Astrocyte (in vitro differentiated cells and primary cell): ENCODE data around the gene SLC38A11. TPM values are rescaled to one million over a fixed set of nuclear protein-coding genes. Genes with fewer than 3 reads are reported as not detected.

Source experiments
- DNase-seq: peaks from one replicate; pipeline ENCODE4 v3.0.0-alpha.2; 2010; ENCODE audit warnings: low read depth
- FAIRE-seq: peaks from 2 replicates; lab custom pipeline; 2011; peaks lifted over from hg19 to GRCh38; lab: Jason Lieb, UNC
- H2AFZ ChIP-seq: 2 replicates; pipeline ENCODE4 v1.6.0; 2012; ENCODE audit warnings: low read depth, low read length, inconsistent platforms
- H3K27ac ChIP-seq: 2 replicates; pipeline ENCODE4 v1.5.1; 2011; ENCODE audit warnings: low read depth, low read length, inconsistent platforms
- H3K27me3 ChIP-seq: 2 replicates; pipeline ENCODE4 v1.6.0; 2011; ENCODE audit warnings: low read length, inconsistent platforms; ENCODE audit not compliant: insufficient read depth
- H3K36me3 ChIP-seq: 2 replicates; pipeline ENCODE4 v1.5.1; 2011; ENCODE audit warnings: low read length, inconsistent platforms; ENCODE audit not compliant: insufficient read depth
- H3K4me1 ChIP-seq: 2 replicates; pipeline ENCODE4 v1.5.1; 2011; ENCODE audit warnings: low read length, inconsistent platforms; ENCODE audit not compliant: insufficient read depth
- H3K4me2 ChIP-seq: 2 replicates; pipeline ENCODE4 v1.6.0; 2012; ENCODE audit warnings: low read length, inconsistent platforms
- H3K4me3 ChIP-seq: 2 replicates; pipeline ENCODE4 v1.5.1; 2011; ENCODE audit warnings: low read depth, mild to moderate bottlenecking, low read length, inconsistent platforms; ENCODE audit not compliant: insufficient read depth
- H3K79me2 ChIP-seq: 2 replicates; pipeline ENCODE4 v1.6.0; 2012; ENCODE audit warnings: mild to moderate bottlenecking, low read length, inconsistent platforms; ENCODE audit not compliant: insufficient read depth
- H3K9ac ChIP-seq: 2 replicates; pipeline ENCODE4 v1.6.0; 2012; ENCODE audit warnings: mild to moderate bottlenecking, low read length, inconsistent platforms
- H3K9me3 ChIP-seq: 2 replicates; pipeline ENCODE4 v1.5.1; 2012; ENCODE audit warnings: low read depth, mild to moderate bottlenecking, low read length, inconsistent platforms; ENCODE audit not compliant: insufficient read depth
- H4K20me1 ChIP-seq: 2 replicates; pipeline ENCODE4 v1.6.0; 2012; ENCODE audit warnings: low read length, inconsistent platforms; ENCODE audit not compliant: insufficient read depth
- H3K27ac Mint-ChIP-seq: one replicate; pipeline ENCODE4 v1.8.0; 2021; ENCODE audit warnings: mild to moderate bottlenecking, mixed read lengths; ENCODE audit not compliant: unreplicated experiment
- H3K27me3 Mint-ChIP-seq: one replicate; pipeline ENCODE4 v1.8.0; 2021; ENCODE audit warnings: low read depth, mixed read lengths; ENCODE audit not compliant: unreplicated experiment
- H3K36me3 Mint-ChIP-seq: one replicate; pipeline ENCODE4 v1.8.0; 2021; ENCODE audit warnings: low read depth, mixed read lengths; ENCODE audit not compliant: unreplicated experiment
- H3K4me1 Mint-ChIP-seq: one replicate; pipeline ENCODE4 v1.8.0; 2021; ENCODE audit warnings: low read depth, mixed read lengths; ENCODE audit not compliant: unreplicated experiment
- H3K4me3 Mint-ChIP-seq: one replicate; pipeline ENCODE4 v1.8.0; 2021; ENCODE audit warnings: mild to moderate bottlenecking, moderate library complexity, mixed read lengths; ENCODE audit not compliant: unreplicated experiment
- H3K9me3 Mint-ChIP-seq: one replicate; pipeline ENCODE4 v1.8.0; 2021; ENCODE audit warnings: mild to moderate bottlenecking, mixed read lengths; ENCODE audit not compliant: unreplicated experiment
- CTCF ChIP-seq: IDR thresholded peaks from 2 replicates; pipeline ENCODE4 v1.5.1; 2011; ENCODE audit warnings: low read depth, mild to moderate bottlenecking, inconsistent platforms, low read length, moderate library complexity; ENCODE audit not compliant: insufficient read depth
- EZH2 ChIP-seq: IDR thresholded peaks from 2 replicates; pipeline ENCODE4 v1.6.1; 2012; ENCODE audit warnings: mild to moderate bottlenecking, low read length, inconsistent platforms; ENCODE audit not compliant: insufficient read depth
- total RNA-seq: library from RNA; stranded (reverse); gene quantifications from 2 replicates; pipeline ENCODE4 v1.2.1, GENCODE V29; 2021

Gene SLC38A11
- total RNA-seq, 1 donor from 2014 or later: not detected

GRCh38 chr2:164969909-164970690 is 14.8 kb upstream of the SLC38A11 start:
- no peaks in the 10 kb centered on the region for H3K27me3 Mint-ChIP-seq
- Histone ChIP-seq H3K4me2 (no peak overlapping the region), H3K9ac (no peak overlapping the region), H3K4me3 (no peak overlapping the region), H3K9me3 (peaks cover 6% of the 10 kb centered on the region), H3K36me3 (no peaks in the 10 kb centered on the region), H3K27me3 (no peaks in the 10 kb centered on the region), H3K4me1 (peaks cover 11% of the 10 kb centered on the region), H3K79me2 (no peaks in the 10 kb centered on the region), H2AFZ (no peak overlapping the region), H3K27ac (no peak overlapping the region), H4K20me1 (no peaks in the 10 kb centered on the region)
- DNase-seq: no peak
- peaks cover 13% of the 10 kb centered on the region for H3K9me3 Mint-ChIP-seq
- H3K4me1 Mint-ChIP-seq: peaks cover 35% of the 10 kb centered on the region
- H3K4me3 Mint-ChIP-seq: no peak overlapping the region
- H3K27ac Mint-ChIP-seq: peak overlapping the region; percentile 24
- peaks cover 1% of the 10 kb centered on the region for H3K36me3 Mint-ChIP-seq
- TF ChIP-seq CTCF (no peak), EZH2 (no peak)
- no peak for FAIRE-seq

GRCh38 chr2:164967781-164968228 is 12.5 kb upstream of the SLC38A11 start:
- peak; percentile 66 for FAIRE-seq
- Mint-ChIP-seq H3K27me3 (no peaks in the 10 kb centered on the region), H3K4me3 (no peak overlapping the region), H3K4me1 (peaks cover 45% of the 10 kb centered on the region), H3K27ac (peak overlapping the region; percentile 96), H3K36me3 (peaks cover 1% of the 10 kb centered on the region), H3K9me3 (peaks cover 13% of the 10 kb centered on the region)
- Histone ChIP-seq H3K4me3 (no peak overlapping the region), H3K4me2 (peak overlapping the region; percentile 23), H3K27me3 (no peaks in the 10 kb centered on the region), H3K79me2 (no peaks in the 10 kb centered on the region), H2AFZ (no peak overlapping the region), H3K9ac (peak overlapping the region; percentile 72), H3K4me1 (peaks cover 18% of the 10 kb centered on the region), H3K9me3 (peaks cover 6% of the 10 kb centered on the region), H4K20me1 (no peaks in the 10 kb centered on the region), H3K27ac (peak overlapping the region; percentile 94), H3K36me3 (no peaks in the 10 kb centered on the region)
- DNase-seq: peak; percentile 100
- TF ChIP-seq EZH2 (no peak), CTCF (no peak)

- H3K27me3 ChIP-seq: no peaks in the 10 kb centered on the region
- TF ChIP-seq EZH2: no peak
- no peaks in the 10 kb centered on the region for H3K79me2 ChIP-seq
- H3K4me3 ChIP-seq: no peak overlapping the region
- H3K36me3 ChIP-seq: no peaks in the 10 kb centered on the region
- Mint-ChIP-seq H3K36me3 (peaks cover 1% of the 10 kb centered on the region), H3K27me3 (no peaks in the 10 kb centered on the region), H3K4me1 (peaks cover 45% of the 10 kb centered on the region), H3K27ac (peak overlapping the region; percentile 96), H3K9me3 (peaks cover 13% of the 10 kb centered on the region), H3K4me3 (no peak overlapping the region)
- peaks cover 6% of the 10 kb centered on the region for H3K9me3 ChIP-seq
- H3K4me1 ChIP-seq: peaks cover 18% of the 10 kb centered on the region
- H3K4me2 ChIP-seq: peak overlapping the region; percentile 23
- peak overlapping the region; percentile 72 for H3K9ac ChIP-seq
- FAIRE-seq (no peak), DNase-seq (no peak)
- H4K20me1 ChIP-seq: no peaks in the 10 kb centered on the region
- H3K27ac ChIP-seq: peak overlapping the region; percentile 94
- no peak overlapping the region for H2AFZ ChIP-seq
Measured at GRCh38 chr2:164967361-164967760, 12.0 kb upstream of the SLC38A11 start.
